ENCODE measurements around the gene STARD8. TPM values are rescaled to one million over a fixed set of nuclear protein-coding genes. Genes with fewer than 3 reads are reported as not detected.

Gene STARD8
- total RNA-seq, 2 experiments from 2014 or later, result 3.5 to 3.7 TPM

GRCh38 chrX:68669871-68670270 lies 22.4 kb downstream of the STARD8 start:
- CTCF ChIA-PET, result no interaction called here

GRCh38 chrX:68671221-68671620 lies 23.8 kb downstream of the STARD8 start:
- POLR2A ChIA-PET, result no interaction called here
- Mint-ChIP-seq H3K4me3 (no peak overlapping the region), H3K9me3 (no peaks in the 10 kb centered on the region), H3K4me1 (no peaks in the 10 kb centered on the region), H3K27ac (no peak overlapping the region), H3K27me3 (no peaks in the 10 kb centered on the region), H3K36me3 (ENCODE audit: low read depth) (no peaks in the 10 kb centered on the region)
- CTCF ChIA-PET, result no interaction called here
- no peak for DNase-seq

More at GRCh38 chrX:68669871-68670270, 22.4 kb downstream of the STARD8 start:
- Mint-ChIP-seq H3K36me3 (ENCODE audit: low read depth) (no peaks in the 10 kb centered on the region), H3K4me3 (no peak overlapping the region), H3K27ac (no peak overlapping the region), H3K4me1 (no peaks in the 10 kb centered on the region), H3K27me3 (no peaks in the 10 kb centered on the region), H3K9me3 (no peaks in the 10 kb centered on the region)
- POLR2A ChIA-PET, result no interaction called here
- DNase-seq, result no peak

GRCh38 chrX:68672581-68673318 lies 25.3 kb downstream of the STARD8 start:
- Mint-ChIP-seq H3K4me1 (no peaks in the 10 kb centered on the region), H3K36me3 (ENCODE audit: low read depth) (no peaks in the 10 kb centered on the region), H3K9me3 (no peaks in the 10 kb centered on the region), H3K27me3 (no peaks in the 10 kb centered on the region), H3K4me3 (no peak overlapping the region), H3K27ac (no peak overlapping the region)
- POLR2A ChIA-PET, result no interaction called here
- DNase-seq, result no peak
- CTCF ChIA-PET, result no interaction called here

GRCh38 chrX:68675571-68675970 lies 28.1 kb downstream of the STARD8 start:
- Mint-ChIP-seq H3K4me3 (no peak overlapping the region), H3K4me1 (no peaks in the 10 kb centered on the region), H3K36me3 (ENCODE audit: low read depth) (no peaks in the 10 kb centered on the region), H3K9me3 (no peaks in the 10 kb centered on the region), H3K27me3 (no peaks in the 10 kb centered on the region), H3K27ac (no peak overlapping the region)
- ChIA-PET POLR2A (no interaction called here), CTCF (no interaction called here)
- no peak for DNase-seq

- ChIA-PET POLR2A (no interaction called here), CTCF (no interaction called here)
- no peak overlapping the region for H3K4me3 Mint-ChIP-seq
- no peaks in the 10 kb centered on the region for H3K27me3 Mint-ChIP-seq
- no peaks in the 10 kb centered on the region for H3K36me3 Mint-ChIP-seq (ENCODE audit: low read depth)
- no peaks in the 10 kb centered on the region for H3K9me3 Mint-ChIP-seq
- DNase-seq, result no peak
- no peak overlapping the region for H3K27ac Mint-ChIP-seq
- H3K4me1 Mint-ChIP-seq, result no peaks in the 10 kb centered on the region
Measured at GRCh38 chrX:68676335-68676734, 28.9 kb downstream of the STARD8 start.

- no peak overlapping the region for H3K4me3 Mint-ChIP-seq
Measured at GRCh38 chrX:68677998-68678397, 30.5 kb downstream of the STARD8 start.

GRCh38 chrX:68681443-68681941 lies 34.0 kb downstream of the STARD8 start:
- POLR2A ChIA-PET, result no interaction called here
- Mint-ChIP-seq H3K36me3 (ENCODE audit: low read depth) (no peaks in the 10 kb centered on the region), H3K27me3 (peaks cover 4% of the 10 kb centered on the region), H3K9me3 (no peaks in the 10 kb centered on the region), H3K27ac (no peak overlapping the region), H3K4me3 (no peak overlapping the region), H3K4me1 (peaks cover 16% of the 10 kb centered on the region)
- CTCF ChIA-PET, result interaction anchor here (0.7 kb wide), 1 partner anchor 15 kb away, joined by 3 read pairs; no protein-coding TSS in a partner anchor
- DNase-seq, result no peak

More at GRCh38 chrX:68677998-68678397, 30.5 kb downstream of the STARD8 start:
- ChIA-PET CTCF (no interaction called here), POLR2A (no interaction called here)
- Mint-ChIP-seq H3K27me3 (no peaks in the 10 kb centered on the region), H3K36me3 (ENCODE audit: low read depth) (no peaks in the 10 kb centered on the region), H3K9me3 (no peaks in the 10 kb centered on the region), H3K27ac (no peak overlapping the region), H3K4me1 (no peaks in the 10 kb centered on the region)
- no peak for DNase-seq

- Mint-ChIP-seq H3K27ac (no peak overlapping the region), H3K4me3 (no peak overlapping the region), H3K27me3 (peaks cover 7% of the 10 kb centered on the region), H3K4me1 (peaks cover 22% of the 10 kb centered on the region), H3K36me3 (ENCODE audit: low read depth) (no peaks in the 10 kb centered on the region), H3K9me3 (no peaks in the 10 kb centered on the region)
- POLR2A ChIA-PET, result no interaction called here
- DNase-seq, result no peak
- CTCF ChIA-PET, result no interaction called here
Measured at GRCh38 chrX:68682790-68683189, 35.3 kb downstream of the STARD8 start.

GRCh38 chrX:68683580-68683979 lies 36.1 kb downstream of the STARD8 start:
- no peak overlapping the region for H3K4me3 Mint-ChIP-seq
- CTCF ChIA-PET, result no interaction called here
- H3K27ac Mint-ChIP-seq, result no peak overlapping the region
- DNase-seq, result no peak
- no peaks in the 10 kb centered on the region for H3K9me3 Mint-ChIP-seq
- peaks cover 7% of the 10 kb centered on the region for H3K27me3 Mint-ChIP-seq
- peaks cover 22% of the 10 kb centered on the region for H3K4me1 Mint-ChIP-seq
- no peaks in the 10 kb centered on the region for H3K36me3 Mint-ChIP-seq (ENCODE audit: low read depth)
- POLR2A ChIA-PET, result no interaction called here

GRCh38 chrX:68684291-68684918 lies 36.9 kb downstream of the STARD8 start:
- H3K27me3 Mint-ChIP-seq, result peaks cover 7% of the 10 kb centered on the region
- peak; percentile 17 for DNase-seq
- no peak overlapping the region for H3K27ac Mint-ChIP-seq
- ChIA-PET POLR2A (no interaction called here), CTCF (no interaction called here)
- peaks cover 22% of the 10 kb centered on the region for H3K4me1 Mint-ChIP-seq
- H3K36me3 Mint-ChIP-seq (ENCODE audit: low read depth), result no peaks in the 10 kb centered on the region
- H3K4me3 Mint-ChIP-seq, result no peak overlapping the region
- no peaks in the 10 kb centered on the region for H3K9me3 Mint-ChIP-seq

- no peaks in the 10 kb centered on the region for H3K9me3 Mint-ChIP-seq
- POLR2A ChIA-PET, result no interaction called here
- H3K27ac Mint-ChIP-seq, result no peak overlapping the region
- H3K4me1 Mint-ChIP-seq, result peaks cover 22% of the 10 kb centered on the region
- no peaks in the 10 kb centered on the region for H3K36me3 Mint-ChIP-seq (ENCODE audit: low read depth)
- CTCF ChIA-PET, result no interaction called here
- H3K27me3 Mint-ChIP-seq, result peaks cover 7% of the 10 kb centered on the region
- no peak overlapping the region for H3K4me3 Mint-ChIP-seq
- DNase-seq, result no peak
Measured at GRCh38 chrX:68684919-68685304, 37.4 kb downstream of the STARD8 start.

- ChIA-PET CTCF (no interaction called here), POLR2A (interaction anchor here (1.0 to 1.4 kb wide), 2 partner anchors 114 to 187 kb away, joined by 3 to 4 read pairs; partner anchors contain the start of gene YIPF6)
- Mint-ChIP-seq H3K4me1 (peaks cover 22% of the 10 kb centered on the region), H3K36me3 (ENCODE audit: low read depth) (no peaks in the 10 kb centered on the region), H3K9me3 (no peaks in the 10 kb centered on the region), H3K27ac (no peak overlapping the region), H3K27me3 (peaks cover 7% of the 10 kb centered on the region), H3K4me3 (peak overlapping the region; percentile 54)
- DNase-seq, result peak; percentile 17
Measured at GRCh38 chrX:68685685-68686084, 38.2 kb downstream of the STARD8 start.

- Mint-ChIP-seq H3K4me1 (peaks cover 22% of the 10 kb centered on the region), H3K27ac (no peak overlapping the region), H3K36me3 (ENCODE audit: low read depth) (no peaks in the 10 kb centered on the region), H3K9me3 (no peaks in the 10 kb centered on the region), H3K27me3 (peaks cover 7% of the 10 kb centered on the region), H3K4me3 (peak overlapping the region; percentile 70)
- ChIA-PET CTCF (no interaction called here), POLR2A (interaction anchor here (1.0 to 1.4 kb wide), 2 partner anchors 115 to 188 kb away, joined by 3 to 4 read pairs; partner anchors contain the start of gene YIPF6)
- DNase-seq, result peak; percentile 40
Measured at GRCh38 chrX:68686097-68686977, 38.9 kb downstream of the STARD8 start.

Data from activated CD4-positive, alpha-beta memory T cell treated with anti-CD3 and anti-CD28 coated beads, Interleukin-2, amount 10 ng/mL, durations not matched to agents 7 days and 5 days (primary cell).